COR-L47 (cell line): ENCODE data around the gene GLYATL3.

ENCODE experiments used
- DNase-seq: peaks from one replicate; lab custom pipeline; 2025; lab: John Stamatoyannopoulos, UW

GLYATL3 gene

GRCh38 chr6:49548613-49549304, 49.0 kb downstream of the GLYATL3 start:
- DNase-seq: no peak

GRCh38 chr6:49549691-49550491, 50.2 kb downstream of the GLYATL3 start:
- DNase-seq: no peak

DNA sequence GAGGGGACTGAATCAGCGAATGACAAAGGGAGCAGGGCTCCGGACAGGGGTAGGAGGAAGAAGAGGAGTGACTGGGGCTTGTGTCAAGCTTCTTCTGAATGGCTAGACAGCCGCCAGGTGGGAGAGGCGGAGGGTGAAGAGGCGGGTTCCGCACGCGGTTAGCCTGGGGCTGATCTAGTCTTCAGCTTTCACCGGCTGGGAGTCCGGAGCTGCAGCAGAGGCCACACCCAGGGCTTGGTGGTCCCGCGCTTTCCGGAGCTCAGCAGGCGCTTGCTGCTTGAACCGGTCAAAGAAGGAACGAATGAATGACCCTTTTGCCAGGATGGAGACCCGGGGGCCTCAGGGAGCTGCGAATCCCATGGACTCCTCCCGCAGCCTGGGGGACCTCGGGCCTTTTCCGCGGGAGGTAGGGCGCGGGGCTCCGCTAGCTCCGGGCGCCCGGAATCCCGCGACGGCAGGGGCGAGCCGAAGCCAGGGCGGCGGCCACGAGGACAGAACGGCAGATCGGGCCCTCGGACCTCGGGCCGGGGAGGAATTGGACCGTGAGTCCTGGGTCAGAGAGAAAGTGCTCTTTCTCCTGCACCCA, 50.9 kb downstream of the GLYATL3 start, which contains the start of gene C6orf141:
C6orf141 (plus strand) TSS at position 177 of the 586 bp plus-strand sequence; CDS start at position 302, 125 bp downstream.
- DNase-seq: peak; percentile 70

DNA sequence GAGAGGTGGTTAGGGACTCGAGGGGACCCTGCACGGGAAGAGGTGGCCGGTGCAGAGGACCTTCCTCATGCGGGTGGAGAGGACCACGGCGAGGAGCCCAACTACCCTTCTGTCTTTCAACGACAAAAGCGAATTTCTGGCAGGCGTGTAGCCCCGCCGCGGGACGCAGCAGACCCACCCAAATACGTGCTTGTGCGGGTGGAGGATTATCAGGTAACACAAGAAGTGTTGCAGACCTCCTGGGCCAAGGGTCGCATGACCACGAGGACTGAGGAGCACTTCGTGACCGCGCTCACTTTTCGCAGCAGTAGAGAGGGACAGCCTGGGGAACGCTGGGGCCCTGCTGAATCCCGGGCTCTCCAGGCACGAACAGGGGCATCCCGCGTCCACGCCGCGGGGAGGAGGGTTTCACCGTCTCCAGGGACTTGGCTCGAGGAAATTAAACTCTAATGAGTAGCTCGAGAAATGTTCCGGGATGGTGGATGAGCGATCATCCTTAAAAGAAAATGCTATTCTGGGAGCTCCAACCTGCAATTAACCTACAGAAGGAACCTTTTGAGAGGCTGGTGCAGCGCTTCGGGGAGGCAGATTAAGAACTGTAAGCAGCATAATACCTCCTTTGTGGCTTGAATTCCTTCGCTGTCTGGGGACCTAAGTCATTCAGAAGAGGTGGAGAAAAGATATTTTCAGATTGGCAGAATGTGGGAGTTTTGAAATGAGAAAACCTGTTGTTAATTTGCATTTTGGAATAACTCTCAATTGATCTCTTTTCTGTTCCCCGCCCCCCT, 51.5 kb downstream of the GLYATL3 start:
- no peak for DNase-seq

DNA sequence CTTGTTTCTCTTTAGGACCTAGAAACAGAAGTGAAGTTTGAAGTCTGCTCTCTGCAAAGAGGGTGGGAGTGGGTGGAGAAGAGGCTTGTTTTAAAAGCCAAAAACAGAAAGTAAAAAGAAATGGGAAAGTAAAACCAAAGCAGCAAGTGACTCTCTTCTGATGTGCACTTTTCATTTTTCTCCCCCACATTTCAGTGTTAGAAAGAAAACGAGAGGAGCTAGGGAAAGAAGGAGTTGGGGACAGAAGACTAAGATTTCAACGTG, 52.1 kb downstream of the GLYATL3 start:
- no peak for DNase-seq

- DNase-seq: no peak
These were observed 52.9 kb downstream of the GLYATL3 start for GRCh38 chr6:49552596-49552995.

- DNase-seq: no peak
These were observed 53.7 kb downstream of the GLYATL3 start for GRCh38 chr6:49553384-49553783.

- DNase-seq: no peak
These were observed 56.2 kb downstream of the GLYATL3 start for GRCh38 chr6:49555951-49556350.

GRCh38 chr6:49556429-49556837, 56.7 kb downstream of the GLYATL3 start:
- peak; percentile 71 for DNase-seq

DNA sequence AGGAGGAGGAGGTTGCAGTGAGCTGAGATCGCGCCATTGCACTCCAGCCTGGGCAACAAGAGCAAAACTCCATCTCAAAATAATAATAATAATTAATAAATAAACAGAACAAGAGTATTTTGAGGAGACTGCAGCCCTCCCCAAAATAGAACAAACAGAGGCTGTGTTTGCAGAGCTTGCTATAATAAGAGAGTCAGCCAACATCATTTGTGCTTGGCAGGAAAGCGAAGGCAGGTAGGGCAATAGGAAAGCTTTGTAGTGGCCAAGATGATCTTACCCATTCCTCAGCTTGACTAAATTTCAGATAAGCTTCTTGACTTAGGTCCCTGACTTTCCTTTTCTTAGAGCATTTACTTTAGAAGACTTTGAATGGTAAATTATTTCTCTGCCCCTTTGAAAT, 57.5 kb downstream of the GLYATL3 start:
- DNase-seq: no peak

- DNase-seq: no peak
These were observed 58.5 kb downstream of the GLYATL3 start for GRCh38 chr6:49558238-49558637.

GRCh38 chr6:49563006-49563886, 63.5 kb downstream of the GLYATL3 start:
- no peak for DNase-seq

DNA sequence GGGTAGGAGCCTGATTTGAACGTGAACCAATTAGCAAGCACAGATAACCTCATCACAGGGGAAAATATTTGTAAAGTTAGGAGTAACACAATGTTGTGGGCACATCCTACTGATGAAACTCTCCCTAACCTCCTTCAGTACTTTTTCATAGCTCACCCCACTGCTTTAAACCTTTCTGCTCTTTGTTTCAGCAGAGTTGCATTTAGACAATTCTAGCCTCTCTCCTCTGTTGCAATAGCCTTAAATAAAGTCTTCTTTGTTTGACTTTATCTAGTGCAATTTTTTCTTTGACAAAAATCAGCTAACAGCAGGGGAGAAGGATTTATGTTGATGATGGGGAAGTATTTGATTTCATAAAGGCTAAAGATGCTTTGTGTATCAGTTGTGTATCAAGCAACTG, 64.8 kb downstream of the GLYATL3 start:
- no peak for DNase-seq

- DNase-seq: no peak
These were observed 65.5 kb downstream of the GLYATL3 start for GRCh38 chr6:49565261-49565660.

DNA sequence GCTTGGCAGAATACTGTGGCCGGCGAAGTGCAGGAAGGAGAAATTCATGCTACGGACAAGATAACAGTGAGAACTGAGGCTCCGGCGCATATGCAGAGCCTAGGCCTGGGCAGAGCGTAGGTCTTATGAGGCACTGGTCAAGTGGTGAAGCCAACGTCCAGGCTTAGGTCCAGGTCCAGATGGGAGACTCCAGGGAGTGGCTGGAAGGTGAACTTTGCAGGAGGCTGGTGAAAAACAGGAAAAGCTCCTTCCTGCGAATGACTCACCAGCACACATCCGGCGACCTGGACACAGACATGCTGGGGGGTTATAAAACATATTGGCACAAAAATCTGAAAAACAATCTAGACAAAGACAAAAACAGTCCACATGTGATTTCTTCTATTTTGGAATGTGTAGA, 66.1 kb downstream of the GLYATL3 start:
- no peak for DNase-seq

DNA sequence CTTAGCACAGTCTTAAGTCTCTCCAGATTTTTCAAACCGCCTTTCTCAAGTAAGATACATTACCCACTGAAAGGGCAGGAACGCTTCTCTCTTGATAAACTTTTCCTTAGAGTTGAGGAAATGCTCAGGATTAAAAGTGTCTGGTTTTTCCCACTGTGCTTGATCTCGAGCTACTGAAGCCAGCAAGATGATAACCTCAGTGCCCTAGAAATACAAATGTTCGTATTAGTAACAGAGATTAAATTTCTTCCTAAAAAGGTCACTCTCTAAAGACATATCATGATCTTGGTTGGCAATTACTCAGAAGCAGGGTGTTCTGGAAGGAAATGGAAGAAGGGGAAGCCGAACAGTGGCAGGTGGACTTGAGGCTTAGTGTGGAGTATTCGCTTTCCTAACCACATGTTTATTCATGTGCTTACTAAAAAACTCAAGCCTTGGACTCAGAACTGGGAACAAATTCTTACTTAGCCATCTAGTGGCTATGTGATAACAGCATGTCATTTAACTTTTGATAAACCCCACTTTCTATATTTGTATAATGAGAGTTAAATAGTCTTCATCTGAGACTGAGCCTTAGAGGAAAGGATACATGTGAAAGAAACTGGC, 70.9 kb downstream of the GLYATL3 start:
- no peak for DNase-seq

- no peak for DNase-seq
These were observed 76.9 kb downstream of the GLYATL3 start for GRCh38 chr6:49576618-49577017.
